ENCODE data around the gene NAV1. TPM values are rescaled to one million over a fixed set of nuclear protein-coding genes. Genes with fewer than 3 reads are reported as not detected.

The NAV1 gene
- total RNA-seq, 1 experiment from 2014 or later, result 51.0 TPM

- ATAC-seq (no peak), DNase-seq (ENCODE audit: low spot score) (no peak)
- H3K27ac Mint-ChIP-seq, result no peak overlapping the region; the same call in 1 of the 2 replicates
- TF ChIP-seq NR2C2 (CRISPR knock-in tag; IDR thresholded peaks at IDR 0.05) (no peak), ZNF138 (CRISPR knock-in tag; conservative IDR thresholded peaks at IDR 0.05) (no peak), ZNF317 (CRISPR knock-in tag; IDR thresholded peaks at IDR 0.05; ENCODE audit: borderline replicate concordance, low read depth) (no peak), FOXP1 (CRISPR knock-in tag; IDR thresholded peaks at IDR 0.05; ENCODE audit: borderline replicate concordance) (no peak), SMAD3 (CRISPR knock-in tag; IDR thresholded peaks at IDR 0.05; ENCODE audit: borderline replicate concordance) (no peak), ZNF416 (CRISPR knock-in tag; IDR thresholded peaks at IDR 0.05) (no peak), ETV6 (CRISPR knock-in tag; IDR thresholded peaks at IDR 0.05) (no peak)
- TF ChIP-seq, protein P1, sequence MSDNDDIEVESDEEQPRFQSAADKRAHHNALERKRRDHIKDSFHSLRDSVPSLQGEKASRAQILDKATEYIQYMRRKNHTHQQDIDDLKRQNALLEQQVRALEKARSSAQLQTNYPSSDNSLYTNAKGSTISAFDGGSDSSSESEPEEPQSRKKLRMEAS (CRISPR knock-in tag; IDR thresholded peaks at IDR 0.05), result no peak
- TF ChIP-seq, protein P2, sequence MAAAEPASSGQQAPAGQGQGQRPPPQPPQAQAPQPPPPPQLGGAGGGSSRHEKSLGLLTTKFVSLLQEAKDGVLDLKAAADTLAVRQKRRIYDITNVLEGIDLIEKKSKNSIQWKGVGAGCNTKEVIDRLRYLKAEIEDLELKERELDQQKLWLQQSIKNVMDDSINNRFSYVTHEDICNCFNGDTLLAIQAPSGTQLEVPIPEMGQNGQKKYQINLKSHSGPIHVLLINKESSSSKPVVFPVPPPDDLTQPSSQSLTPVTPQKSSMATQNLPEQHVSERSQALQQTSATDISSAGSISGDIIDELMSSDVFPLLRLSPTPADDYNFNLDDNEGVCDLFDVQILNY (CRISPR knock-in tag; IDR thresholded peaks at IDR 0.05), result no peak
- H3K9me3 Mint-ChIP-seq, result peaks cover 6% of the 10 kb centered on the region
- ChIA-PET CTCF (interaction anchor here (0.7 to 11.6 kb wide), 6 partner anchors 10 to 401 kb away, joined by 3 to 276 read pairs (median 8); partner anchors contain the start of gene CSRP1), POLR2A (interaction anchor here (0.6 kb wide), 1 partner anchor 77 kb away, joined by 3 read pairs; no protein-coding TSS in a partner anchor)
- no peaks in the 10 kb centered on the region for H3K27me3 Mint-ChIP-seq (ENCODE audit: low read depth)
- no peak overlapping the region for H3K4me3 Mint-ChIP-seq
- H3K36me3 Mint-ChIP-seq, result peaks cover 6% of the 10 kb centered on the region
- peaks cover 19% of the 10 kb centered on the region for H3K4me1 Mint-ChIP-seq
These were observed 43.2 kb upstream of the NAV1 start for GRCh38 chr1:201495551-201496295.

- Mint-ChIP-seq H3K9me3 (peaks cover 6% of the 10 kb centered on the region), H3K36me3 (peaks cover 6% of the 10 kb centered on the region), H3K27ac (no peak overlapping the region), H3K4me3 (no peak overlapping the region), H3K27me3 (ENCODE audit: low read depth) (no peaks in the 10 kb centered on the region), H3K4me1 (peaks cover 23% of the 10 kb centered on the region)
- ATAC-seq (no peak), DNase-seq (ENCODE audit: low spot score) (no peak)
- TF ChIP-seq ERG (CRISPR knock-in tag; IDR thresholded peaks at IDR 0.05), result no peak
- TF ChIP-seq, protein P3, sequence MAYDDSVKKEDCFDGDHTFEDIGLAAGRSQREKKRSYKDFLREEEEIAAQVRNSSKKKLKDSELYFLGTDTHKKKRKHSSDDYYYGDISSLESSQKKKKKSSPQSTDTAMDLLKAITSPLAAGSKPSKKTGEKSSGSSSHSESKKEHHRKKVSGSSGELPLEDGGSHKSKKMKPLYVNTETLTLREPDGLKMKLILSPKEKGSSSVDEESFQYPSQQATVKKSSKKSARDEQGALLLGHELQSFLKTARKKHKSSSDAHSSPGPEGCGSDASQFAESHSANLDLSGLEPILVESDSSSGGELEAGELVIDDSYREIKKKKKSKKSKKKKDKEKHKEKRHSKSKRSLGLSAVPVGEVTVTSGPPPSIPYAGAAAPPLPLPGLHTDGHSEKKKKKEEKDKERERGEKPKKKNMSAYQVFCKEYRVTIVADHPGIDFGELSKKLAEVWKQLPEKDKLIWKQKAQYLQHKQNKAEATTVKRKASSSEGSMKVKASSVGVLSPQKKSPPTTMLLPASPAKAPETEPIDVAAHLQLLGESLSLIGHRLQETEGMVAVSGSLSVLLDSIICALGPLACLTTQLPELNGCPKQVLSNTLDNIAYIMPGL (CRISPR knock-in tag; IDR thresholded peaks at IDR 0.05), result no peak
- TF ChIP-seq SMAD3 (CRISPR knock-in tag; IDR thresholded peaks at IDR 0.05; ENCODE audit: borderline replicate concordance), result no peak
- POLR2A ChIA-PET, result interaction anchor here (0.6 kb wide), 1 partner anchor 78 kb away, joined by 3 read pairs; no protein-coding TSS in a partner anchor
- CTCF ChIA-PET, result interaction anchor here (0.7 to 11.6 kb wide), 6 partner anchors 10 to 400 kb away, joined by 3 to 276 read pairs (median 8); partner anchors contain the start of gene CSRP1
These were observed 42.6 kb upstream of the NAV1 start for GRCh38 chr1:201496296-201496690.

- DNase-seq (ENCODE audit: low spot score) (no peak), ATAC-seq (no peak)
- ChIA-PET POLR2A (no interaction called here), CTCF (interaction anchor here (1.1 to 11.6 kb wide), 8 partner anchors 11 to 398 kb away, joined by 3 to 276 read pairs (median 4); partner anchors contain the start of gene PHLDA3)
- Mint-ChIP-seq H3K4me1 (peaks cover 33% of the 10 kb centered on the region), H3K36me3 (peaks cover 6% of the 10 kb centered on the region), H3K27me3 (ENCODE audit: low read depth) (no peaks in the 10 kb centered on the region), H3K9me3 (peaks cover 6% of the 10 kb centered on the region), H3K4me3 (no peak overlapping the region), H3K27ac (no peak overlapping the region)
- TF ChIP-seq CBFB (CRISPR knock-in tag; IDR thresholded peaks at IDR 0.05; ENCODE audit: low read depth) (no peak), ZNF219 (CRISPR knock-in tag; IDR thresholded peaks at IDR 0.05; ENCODE audit: borderline replicate concordance) (no peak), ZNF232 (CRISPR knock-in tag; IDR thresholded peaks at IDR 0.05) (no peak), SMAD4 (CRISPR knock-in tag; IDR thresholded peaks at IDR 0.05) (no peak), TEAD1 (CRISPR knock-in tag; IDR thresholded peaks at IDR 0.05) (no peak), FOXJ3 (CRISPR knock-in tag; IDR thresholded peaks at IDR 0.05; ENCODE audit: borderline replicate concordance) (no peak), NFATC4 (CRISPR knock-in tag; IDR thresholded peaks at IDR 0.05) (no peak), KAT7 (CRISPR knock-in tag; IDR thresholded peaks at IDR 0.05; ENCODE audit: borderline replicate concordance) (no peak), FOXP1 (CRISPR knock-in tag; IDR thresholded peaks at IDR 0.05; ENCODE audit: borderline replicate concordance) (no peak)
- TF ChIP-seq, protein P4, sequence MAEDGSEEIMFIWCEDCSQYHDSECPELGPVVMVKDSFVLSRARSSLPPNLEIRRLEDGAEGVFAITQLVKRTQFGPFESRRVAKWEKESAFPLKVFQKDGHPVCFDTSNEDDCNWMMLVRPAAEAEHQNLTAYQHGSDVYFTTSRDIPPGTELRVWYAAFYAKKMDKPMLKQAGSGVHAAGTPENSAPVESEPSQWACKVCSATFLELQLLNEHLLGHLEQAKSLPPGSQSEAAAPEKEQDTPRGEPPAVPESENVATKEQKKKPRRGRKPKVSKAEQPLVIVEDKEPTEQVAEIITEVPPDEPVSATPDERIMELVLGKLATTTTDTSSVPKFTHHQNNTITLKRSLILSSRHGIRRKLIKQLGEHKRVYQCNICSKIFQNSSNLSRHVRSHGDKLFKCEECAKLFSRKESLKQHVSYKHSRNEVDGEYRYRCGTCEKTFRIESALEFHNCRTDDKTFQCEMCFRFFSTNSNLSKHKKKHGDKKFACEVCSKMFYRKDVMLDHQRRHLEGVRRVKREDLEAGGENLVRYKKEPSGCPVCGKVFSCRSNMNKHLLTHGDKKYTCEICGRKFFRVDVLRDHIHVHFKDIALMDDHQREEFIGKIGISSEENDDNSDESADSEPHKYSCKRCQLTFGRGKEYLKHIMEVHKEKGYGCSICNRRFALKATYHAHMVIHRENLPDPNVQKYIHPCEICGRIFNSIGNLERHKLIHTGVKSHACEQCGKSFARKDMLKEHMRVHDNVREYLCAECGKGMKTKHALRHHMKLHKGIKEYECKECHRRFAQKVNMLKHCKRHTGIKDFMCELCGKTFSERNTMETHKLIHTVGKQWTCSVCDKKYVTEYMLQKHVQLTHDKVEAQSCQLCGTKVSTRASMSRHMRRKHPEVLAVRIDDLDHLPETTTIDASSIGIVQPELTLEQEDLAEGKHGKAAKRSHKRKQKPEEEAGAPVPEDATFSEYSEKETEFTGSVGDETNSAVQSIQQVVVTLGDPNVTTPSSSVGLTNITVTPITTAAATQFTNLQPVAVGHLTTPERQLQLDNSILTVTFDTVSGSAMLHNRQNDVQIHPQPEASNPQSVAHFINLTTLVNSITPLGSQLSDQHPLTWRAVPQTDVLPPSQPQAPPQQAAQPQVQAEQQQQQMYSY (CRISPR knock-in tag; IDR thresholded peaks at IDR 0.05), result no peak
These were observed 40.9 kb upstream of the NAV1 start for GRCh38 chr1:201497935-201498509.
